ENCODE data around the gene HEATR5A. TPM values are rescaled to one million over a fixed set of nuclear protein-coding genes. Genes with fewer than 3 reads are reported as not detected.

HEATR5A gene
- total RNA-seq, 1 experiment from 2014 or later, result 19.0 TPM

GRCh38 chr14:31360919-31361662 is 59.3 kb downstream of the HEATR5A start:
- no peaks in the 10 kb centered on the region for H3K36me3 ChIP-seq (ENCODE audit: insufficient read depth, low read length, poor library complexity, severe bottlenecking)
- CTCF ChIA-PET, result no interaction called here
- H3K4me3 ChIP-seq (ENCODE audit: low read depth, low read length, poor library complexity, severe bottlenecking), result no peak overlapping the region
- no peaks in the 10 kb centered on the region for H3K4me1 ChIP-seq (ENCODE audit: insufficient read depth, low read length, poor library complexity, severe bottlenecking)
- DNase-seq (ENCODE audit: low spot score), result peak; percentile 19
- H3K27ac ChIP-seq (ENCODE audit: low read depth, low read length, poor library complexity, severe bottlenecking), result no peak overlapping the region
- H3K9me3 ChIP-seq (ENCODE audit: low read depth, low read length, poor library complexity, severe bottlenecking), result no peaks in the 10 kb centered on the region
- intact Hi-C loops (cut with micrococcal nuclease; ENCODE audit: unreplicated experiment), result loop anchor here (10.0 kb wide), 1 partner anchor 894 kb away; no protein-coding TSS in a partner anchor
- POLR2A ChIA-PET (ENCODE audit: low non-redundant PET), result no interaction called here
- no TSS peak for BruUV-seq (replicated peaks)
- TF ChIP-seq EZH2 (IDR thresholded peaks at IDR 0.05; ENCODE audit: borderline replicate concordance, low read depth, low read length, poor library complexity, severe bottlenecking), result no peak
- TF ChIP-seq, protein P1, sequence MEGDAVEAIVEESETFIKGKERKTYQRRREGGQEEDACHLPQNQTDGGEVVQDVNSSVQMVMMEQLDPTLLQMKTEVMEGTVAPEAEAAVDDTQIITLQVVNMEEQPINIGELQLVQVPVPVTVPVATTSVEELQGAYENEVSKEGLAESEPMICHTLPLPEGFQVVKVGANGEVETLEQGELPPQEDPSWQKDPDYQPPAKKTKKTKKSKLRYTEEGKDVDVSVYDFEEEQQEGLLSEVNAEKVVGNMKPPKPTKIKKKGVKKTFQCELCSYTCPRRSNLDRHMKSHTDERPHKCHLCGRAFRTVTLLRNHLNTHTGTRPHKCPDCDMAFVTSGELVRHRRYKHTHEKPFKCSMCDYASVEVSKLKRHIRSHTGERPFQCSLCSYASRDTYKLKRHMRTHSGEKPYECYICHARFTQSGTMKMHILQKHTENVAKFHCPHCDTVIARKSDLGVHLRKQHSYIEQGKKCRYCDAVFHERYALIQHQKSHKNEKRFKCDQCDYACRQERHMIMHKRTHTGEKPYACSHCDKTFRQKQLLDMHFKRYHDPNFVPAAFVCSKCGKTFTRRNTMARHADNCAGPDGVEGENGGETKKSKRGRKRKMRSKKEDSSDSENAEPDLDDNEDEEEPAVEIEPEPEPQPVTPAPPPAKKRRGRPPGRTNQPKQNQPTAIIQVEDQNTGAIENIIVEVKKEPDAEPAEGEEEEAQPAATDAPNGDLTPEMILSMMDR (conservative IDR thresholded peaks at IDR 0.05; ENCODE audit: low read depth, low read length), result no peak
- no peaks in the 10 kb centered on the region for H3K27me3 ChIP-seq (replicated peaks; ENCODE audit: insufficient read depth, low read depth, low read length, poor library complexity)

DNA sequence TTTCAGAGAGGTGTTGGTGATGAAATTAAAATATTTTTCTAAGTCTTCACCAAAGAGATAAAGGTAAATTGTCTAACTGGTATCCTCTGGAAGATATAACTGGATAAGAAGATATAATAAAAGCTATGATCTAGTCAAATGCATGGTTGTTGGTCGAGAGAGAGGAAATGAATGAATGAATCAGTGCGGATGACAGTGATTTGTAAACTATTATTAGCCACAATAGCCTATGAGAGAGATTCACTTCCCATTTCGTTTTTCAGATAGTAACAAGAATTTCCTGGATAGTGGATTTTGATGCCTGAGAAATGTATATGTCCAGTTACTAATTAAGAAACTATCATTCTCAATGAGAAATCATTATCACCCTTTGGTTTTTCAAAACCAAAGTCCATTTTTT is 63.1 kb downstream of the HEATR5A start:
- Histone ChIP-seq H3K4me1 (ENCODE audit: insufficient read depth, low read length, poor library complexity, severe bottlenecking) (no peaks in the 10 kb centered on the region), H3K4me3 (ENCODE audit: low read depth, low read length, poor library complexity, severe bottlenecking) (no peak overlapping the region), H3K36me3 (ENCODE audit: insufficient read depth, low read length, poor library complexity, severe bottlenecking) (no peaks in the 10 kb centered on the region), H3K27ac (ENCODE audit: low read depth, low read length, poor library complexity, severe bottlenecking) (no peak overlapping the region), H3K9me3 (ENCODE audit: low read depth, low read length, poor library complexity, severe bottlenecking) (no peaks in the 10 kb centered on the region), H3K27me3 (replicated peaks; ENCODE audit: insufficient read depth, low read depth, low read length, poor library complexity) (no peaks in the 10 kb centered on the region)
- ChIA-PET CTCF (no interaction called here), POLR2A (ENCODE audit: low non-redundant PET) (no interaction called here)
- no peak for TF ChIP-seq EZH2 (IDR thresholded peaks at IDR 0.05; ENCODE audit: borderline replicate concordance, low read depth, low read length, poor library complexity, severe bottlenecking)
- TF ChIP-seq, protein P1 (conservative IDR thresholded peaks at IDR 0.05; ENCODE audit: low read depth, low read length), result no peak
- no TSS peak for BruUV-seq (replicated peaks)
- DNase-seq (ENCODE audit: low spot score), result no peak
- intact Hi-C loops (cut with micrococcal nuclease; ENCODE audit: unreplicated experiment), result loop anchor here (2.0 to 5.0 kb wide), 2 partner anchors 375 to 700 kb away; no protein-coding TSS in a partner anchor

- Histone ChIP-seq H3K27ac (ENCODE audit: low read depth, low read length, poor library complexity, severe bottlenecking) (no peak overlapping the region), H3K9me3 (ENCODE audit: low read depth, low read length, poor library complexity, severe bottlenecking) (no peaks in the 10 kb centered on the region), H3K36me3 (ENCODE audit: insufficient read depth, low read length, poor library complexity, severe bottlenecking) (no peaks in the 10 kb centered on the region), H3K4me1 (ENCODE audit: insufficient read depth, low read length, poor library complexity, severe bottlenecking) (no peaks in the 10 kb centered on the region), H3K4me3 (ENCODE audit: low read depth, low read length, poor library complexity, severe bottlenecking) (no peak overlapping the region), H3K27me3 (replicated peaks; ENCODE audit: insufficient read depth, low read depth, low read length, poor library complexity) (no peaks in the 10 kb centered on the region)
- intact Hi-C loops (cut with micrococcal nuclease; ENCODE audit: unreplicated experiment), result no loop called here
- BruUV-seq (replicated peaks), result no TSS peak
- TF ChIP-seq, protein P1 (conservative IDR thresholded peaks at IDR 0.05; ENCODE audit: low read depth, low read length), result no peak
- no peak for TF ChIP-seq EZH2 (IDR thresholded peaks at IDR 0.05; ENCODE audit: borderline replicate concordance, low read depth, low read length, poor library complexity, severe bottlenecking)
- POLR2A ChIA-PET (ENCODE audit: low non-redundant PET), result no interaction called here
- DNase-seq (ENCODE audit: low spot score), result no peak
- CTCF ChIA-PET, result no interaction called here
Observed at GRCh38 chr14:31346097-31346496, 74.3 kb downstream of the HEATR5A start.
